C4-2B (cell line): ENCODE measurements around the gene RECQL.

Experiments
- ZFX ChIP-seq: fragments of 450-650 bp; IDR thresholded peaks from 2 replicates; pipeline ENCODE4 v1.6.1; 2017
- TF ChIP-seq, protein P1 (sequence below): fragments of 450-650 bp; conservative IDR thresholded peaks from 2 replicates; pipeline ENCODE4 v1.5.1; 2017; ENCODE audit warnings: mild to moderate bottlenecking

DNA sequence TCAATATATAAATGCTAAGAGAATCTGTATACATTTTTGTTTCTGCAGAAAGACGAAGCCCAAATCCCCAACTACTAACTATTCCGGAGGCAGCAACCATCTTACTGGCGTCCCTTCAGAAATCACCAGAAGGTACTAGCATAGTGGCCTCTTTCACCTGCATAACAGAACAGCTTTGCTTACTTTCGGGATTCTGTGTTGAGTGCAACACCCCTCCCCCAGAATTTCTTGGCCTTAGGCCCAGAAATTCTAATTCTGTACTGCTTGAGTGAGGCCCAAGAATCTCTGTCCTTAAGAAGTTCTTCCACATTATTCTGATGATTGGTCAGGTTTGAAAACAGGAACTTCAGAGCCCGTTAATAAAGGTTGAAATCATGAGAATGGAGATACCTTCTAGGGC lies 27.5 kb upstream of the RECQL start:
- TF ChIP-seq, protein P1, sequence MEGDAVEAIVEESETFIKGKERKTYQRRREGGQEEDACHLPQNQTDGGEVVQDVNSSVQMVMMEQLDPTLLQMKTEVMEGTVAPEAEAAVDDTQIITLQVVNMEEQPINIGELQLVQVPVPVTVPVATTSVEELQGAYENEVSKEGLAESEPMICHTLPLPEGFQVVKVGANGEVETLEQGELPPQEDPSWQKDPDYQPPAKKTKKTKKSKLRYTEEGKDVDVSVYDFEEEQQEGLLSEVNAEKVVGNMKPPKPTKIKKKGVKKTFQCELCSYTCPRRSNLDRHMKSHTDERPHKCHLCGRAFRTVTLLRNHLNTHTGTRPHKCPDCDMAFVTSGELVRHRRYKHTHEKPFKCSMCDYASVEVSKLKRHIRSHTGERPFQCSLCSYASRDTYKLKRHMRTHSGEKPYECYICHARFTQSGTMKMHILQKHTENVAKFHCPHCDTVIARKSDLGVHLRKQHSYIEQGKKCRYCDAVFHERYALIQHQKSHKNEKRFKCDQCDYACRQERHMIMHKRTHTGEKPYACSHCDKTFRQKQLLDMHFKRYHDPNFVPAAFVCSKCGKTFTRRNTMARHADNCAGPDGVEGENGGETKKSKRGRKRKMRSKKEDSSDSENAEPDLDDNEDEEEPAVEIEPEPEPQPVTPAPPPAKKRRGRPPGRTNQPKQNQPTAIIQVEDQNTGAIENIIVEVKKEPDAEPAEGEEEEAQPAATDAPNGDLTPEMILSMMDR = no peak
- TF ChIP-seq ZFX = no peak
